ENCODE data around the gene C11orf97. TPM values are rescaled to one million over a fixed set of nuclear protein-coding genes. Genes with fewer than 3 reads are reported as not detected.

Gene C11orf97
- total RNA-seq, 1 experiment from 2014 or later: not detected

GRCh38 chr11:94539420-94539819 is 27.2 kb downstream of the C11orf97 start:
- Histone ChIP-seq H3K4me3 (replicated peaks in 1 of 2; ENCODE audit: low read depth in 1 of 2, low read length in 2 of 2) (no peak overlapping the region), H3K9me2 (ENCODE audit: insufficient read depth) (no peaks in the 10 kb centered on the region), H3K36me3 (ENCODE audit: control insufficient read depth in 1 of 2, insufficient read depth in 2 of 2, low read length in 2 of 2) (no peaks in the 10 kb centered on the region), H3K4me1 (ENCODE audit: control insufficient read depth in 1 of 2, insufficient read depth in 2 of 2, low read length in 2 of 2) (peaks cover 8 to 13% of the 10 kb centered on the region in 2 experiments; a peak in 3 of 4 replicates), H2AFZ (ENCODE audit: low read depth, low read length, poor library complexity, severe bottlenecking) (no peak overlapping the region), H3K79me2 (ENCODE audit: insufficient read depth, low read length) (no peaks in the 10 kb centered on the region; the same call in 1 of the 2 replicates), H3K27me3 (ENCODE audit: insufficient read depth, low read length) (no peaks in the 10 kb centered on the region), H3K27ac (ENCODE audit: low read depth, low read length) (no peak overlapping the region), H3K9ac (ENCODE audit: low read length) (no peak overlapping the region), H4K20me1 (ENCODE audit: insufficient read depth) (no peaks in the 10 kb centered on the region), H3K9me3 (ENCODE audit: control insufficient read depth in 1 of 2, insufficient read depth in 1 of 2, low read depth in 1 of 2, low read length in 2 of 2) (no peaks in the 10 kb centered on the region), H3K4me2 (ENCODE audit: low read length) (no peak overlapping the region)
- ChIA-PET POLR2A (no interaction called here), RAD21 (ENCODE audit: low non-redundant PET in 1 of 2, low total read pairs in 2 of 2, uncharacterized antibody in 2 of 2, unreplicated experiment in 2 of 2) (no interaction called here), CTCF (no interaction called here)
- ATAC-seq (no peak), DNase-seq (ENCODE audit: low read depth, low spot score) (no peak)
- intact Hi-C loops (cut with micrococcal nuclease): no loop called here
- TF ChIP-seq ZNF274 (IDR thresholded peaks at IDR 0.05; ENCODE audit: low read depth, low read length): no peak
- no peak for TF ChIP-seq YY1 (IDR thresholded peaks at IDR 0.05; ENCODE audit: extremely low read depth, insufficient replicate concordance, low read depth, low read length)
- no peak for TF ChIP-seq SIN3A (IDR thresholded peaks at IDR 0.05; ENCODE audit: low read depth)
- no peak for TF ChIP-seq RAD21 (IDR thresholded peaks at IDR 0.05; ENCODE audit: low read depth)
- TF ChIP-seq ZFX (IDR thresholded peaks at IDR 0.05): no peak
- TF ChIP-seq SP1 (IDR thresholded peaks at IDR 0.05; ENCODE audit: low read depth): no peak
- no peak for TF ChIP-seq REST (IDR thresholded peaks at IDR 0.05; ENCODE audit: low read depth)
- TF ChIP-seq ZBTB33 (IDR thresholded peaks at IDR 0.05; ENCODE audit: extremely low read depth, insufficient replicate concordance, low read length): no peak
- no peak for TF ChIP-seq ATF3 (IDR thresholded peaks at IDR 0.05)
- no peak for TF ChIP-seq POLR2AphosphoS5 (IDR thresholded peaks at IDR 0.05; ENCODE audit: low read depth, low read length)
- TF ChIP-seq POLR2A (IDR thresholded peaks at IDR 0.05; ENCODE audit: borderline replicate concordance, extremely low read depth, insufficient read depth, insufficient read length): no peak
- TF ChIP-seq CTCF (IDR thresholded peaks at IDR 0.05 in 2 of 3, conservative IDR thresholded peaks at IDR 0.05 in 1 of 3; ENCODE audit: borderline replicate concordance in 1 of 3, insufficient read depth in 1 of 3, low read depth in 2 of 3, low read length in 2 of 3): no peak
- no peak for TF ChIP-seq ELF1 (IDR thresholded peaks at IDR 0.05; ENCODE audit: borderline replicate concordance, low read depth)
- TF ChIP-seq FOSL1 (IDR thresholded peaks at IDR 0.05; ENCODE audit: low read depth): no peak
- no peak for TF ChIP-seq SRF (IDR thresholded peaks at IDR 0.05; ENCODE audit: low read depth)
- TF ChIP-seq CBX3 (IDR thresholded peaks at IDR 0.05; ENCODE audit: low read depth): no peak
- BruUV-seq (replicated peaks): no TSS peak

Data from HCT116 (cell line).